Measurements from ENCODE around the gene MDC1.
A peak's percentile ranks its signal among the peaks of the same experiment; 100 is the strongest.

Gene MDC1

DNA sequence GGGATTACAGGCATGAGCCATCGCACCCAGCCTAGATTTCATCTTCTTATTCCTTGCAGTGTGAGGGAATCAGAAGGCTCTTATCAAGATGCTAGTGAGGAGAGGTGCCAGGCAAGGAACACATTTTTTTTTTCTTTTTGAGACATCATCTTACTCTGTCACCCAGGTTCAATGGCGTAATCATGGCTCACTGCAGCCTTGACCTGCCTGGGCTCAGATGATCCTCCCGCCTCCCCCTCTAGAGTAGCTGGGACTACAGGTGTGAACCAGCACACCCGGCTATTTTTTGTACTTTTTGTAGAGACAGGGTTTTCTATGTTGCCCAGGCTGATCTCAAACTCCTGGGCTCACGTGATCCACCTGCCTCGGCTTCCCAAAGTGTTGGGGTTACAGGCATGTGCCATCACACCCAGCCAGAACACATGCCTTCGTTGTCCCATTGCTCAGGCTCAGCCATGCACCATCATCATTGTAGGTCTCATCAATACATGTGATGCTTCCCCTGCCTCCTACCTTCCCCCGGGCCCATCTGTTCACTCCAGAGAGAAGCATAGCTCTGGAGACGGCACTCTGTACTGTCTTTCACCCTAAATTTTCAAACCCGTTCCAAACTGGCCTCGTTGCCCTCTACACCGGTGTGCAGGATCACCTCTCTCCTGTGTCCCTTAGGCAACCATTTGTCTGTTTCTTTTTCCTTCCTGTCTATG is 15.3 kb upstream of the MDC1 start:
- TF ChIP-seq ZNF571 (tag by site-specific recombination; IDR thresholded peaks at IDR 0.05) (no peak), REPIN1 (tag by site-specific recombination; IDR thresholded peaks at IDR 0.05; ENCODE audit: low read depth) (no peak)
- TF ChIP-seq, protein P1, sequence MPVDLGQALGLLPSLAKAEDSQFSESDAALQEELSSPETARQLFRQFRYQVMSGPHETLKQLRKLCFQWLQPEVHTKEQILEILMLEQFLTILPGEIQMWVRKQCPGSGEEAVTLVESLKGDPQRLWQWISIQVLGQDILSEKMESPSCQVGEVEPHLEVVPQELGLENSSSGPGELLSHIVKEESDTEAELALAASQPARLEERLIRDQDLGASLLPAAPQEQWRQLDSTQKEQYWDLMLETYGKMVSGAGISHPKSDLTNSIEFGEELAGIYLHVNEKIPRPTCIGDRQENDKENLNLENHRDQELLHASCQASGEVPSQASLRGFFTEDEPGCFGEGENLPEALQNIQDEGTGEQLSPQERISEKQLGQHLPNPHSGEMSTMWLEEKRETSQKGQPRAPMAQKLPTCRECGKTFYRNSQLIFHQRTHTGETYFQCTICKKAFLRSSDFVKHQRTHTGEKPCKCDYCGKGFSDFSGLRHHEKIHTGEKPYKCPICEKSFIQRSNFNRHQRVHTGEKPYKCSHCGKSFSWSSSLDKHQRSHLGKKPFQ (tag by site-specific recombination; IDR thresholded peaks at IDR 0.05), result 0 out of 2 replicates have a peak, but pooled peaks have one; percentile 19
- POLR2A ChIA-PET, result interaction anchor here (1.3 to 6.5 kb wide), 6 partner anchors 8 to 129 kb away, joined by 5 to 61 read pairs (median 22); partner anchors contain the start of genes FLOT1 and IER3
- CTCF ChIA-PET, result interaction anchor here (0.6 to 18.7 kb wide), 27 partner anchors 7 to 355 kb away, joined by 3 to 692 read pairs (median 12); partner anchors contain the start of genes DHX16, FLOT1, MDC1 and NRM

DNA sequence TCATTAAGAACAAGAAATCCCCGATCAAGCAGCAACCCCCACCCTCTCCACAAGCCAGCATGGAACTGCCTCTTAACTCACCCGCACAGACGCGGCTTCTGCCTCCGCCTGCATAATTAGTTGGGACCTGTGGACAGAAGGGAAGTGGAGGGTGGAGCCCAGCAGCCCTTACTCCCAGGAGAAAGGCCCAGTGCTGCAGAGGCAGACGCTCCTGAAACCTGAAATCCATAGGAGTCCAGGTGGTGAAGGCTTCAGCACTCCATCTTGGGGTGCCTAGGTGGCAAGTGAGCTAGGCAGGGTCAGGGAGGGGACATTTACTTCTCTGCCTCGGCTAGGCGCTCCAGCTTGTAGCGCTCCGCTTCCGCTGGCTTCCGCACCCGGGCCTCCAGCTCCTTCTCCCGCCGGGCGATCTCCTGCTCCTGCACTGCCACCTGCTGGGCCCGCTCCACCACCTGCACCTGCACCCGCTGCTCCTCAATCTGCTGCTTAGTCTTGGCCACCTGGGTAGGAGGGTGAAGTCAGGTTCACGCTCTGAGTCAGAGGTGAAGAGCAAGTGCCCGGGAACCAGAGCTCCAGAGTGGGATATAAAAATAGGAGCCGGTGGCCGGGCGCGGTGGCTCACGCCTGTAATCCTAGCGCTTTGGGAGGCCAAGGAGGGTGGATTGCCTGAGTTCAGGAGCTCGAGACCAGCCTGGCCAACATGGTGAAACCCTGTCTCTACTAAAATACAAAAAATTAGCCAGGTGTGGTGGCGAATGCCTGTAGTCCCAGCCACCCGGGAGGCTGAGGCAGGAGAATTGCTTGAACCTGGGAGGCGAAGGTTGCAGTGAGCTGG is 13.7 kb upstream of the MDC1 start:
- Histone ChIP-seq H3K9me3 (ENCODE audit: control insufficient read depth, insufficient read depth, low read depth, low read length) (no peaks in the 10 kb centered on the region), H3K4me3 (ENCODE audit: low read depth, low read length) (no peak overlapping the region), H3K27ac (ENCODE audit: extremely low read depth, low read depth, low read length) (no peak overlapping the region), H3K36me3 (ENCODE audit: control insufficient read depth in 2 of 2, insufficient read depth in 1 of 2, low read length in 2 of 2) (peaks cover 34 to 77% of the 10 kb centered on the region in 2 experiments; a peak in 2 of 3 replicates), H3K4me1 (ENCODE audit: control insufficient read depth, insufficient read depth, low read length) (peaks cover 4% of the 10 kb centered on the region)
- POLR2A ChIA-PET, result interaction anchor here (0.6 to 6.5 kb wide), 30 partner anchors 8 to 668 kb away, joined by 3 to 61 read pairs (median 4); partner anchors contain the start of genes ABCF1, DDR1, DHX16 and FLOT1
- CTCF ChIA-PET, result interaction anchor here (0.5 to 18.7 kb wide), 89 partner anchors 8 to 356 kb away, joined by 3 to 692 read pairs (median 5); partner anchors contain the start of genes DHX16, FLOT1, MDC1 and MRPS18B
- TF ChIP-seq, protein P2, sequence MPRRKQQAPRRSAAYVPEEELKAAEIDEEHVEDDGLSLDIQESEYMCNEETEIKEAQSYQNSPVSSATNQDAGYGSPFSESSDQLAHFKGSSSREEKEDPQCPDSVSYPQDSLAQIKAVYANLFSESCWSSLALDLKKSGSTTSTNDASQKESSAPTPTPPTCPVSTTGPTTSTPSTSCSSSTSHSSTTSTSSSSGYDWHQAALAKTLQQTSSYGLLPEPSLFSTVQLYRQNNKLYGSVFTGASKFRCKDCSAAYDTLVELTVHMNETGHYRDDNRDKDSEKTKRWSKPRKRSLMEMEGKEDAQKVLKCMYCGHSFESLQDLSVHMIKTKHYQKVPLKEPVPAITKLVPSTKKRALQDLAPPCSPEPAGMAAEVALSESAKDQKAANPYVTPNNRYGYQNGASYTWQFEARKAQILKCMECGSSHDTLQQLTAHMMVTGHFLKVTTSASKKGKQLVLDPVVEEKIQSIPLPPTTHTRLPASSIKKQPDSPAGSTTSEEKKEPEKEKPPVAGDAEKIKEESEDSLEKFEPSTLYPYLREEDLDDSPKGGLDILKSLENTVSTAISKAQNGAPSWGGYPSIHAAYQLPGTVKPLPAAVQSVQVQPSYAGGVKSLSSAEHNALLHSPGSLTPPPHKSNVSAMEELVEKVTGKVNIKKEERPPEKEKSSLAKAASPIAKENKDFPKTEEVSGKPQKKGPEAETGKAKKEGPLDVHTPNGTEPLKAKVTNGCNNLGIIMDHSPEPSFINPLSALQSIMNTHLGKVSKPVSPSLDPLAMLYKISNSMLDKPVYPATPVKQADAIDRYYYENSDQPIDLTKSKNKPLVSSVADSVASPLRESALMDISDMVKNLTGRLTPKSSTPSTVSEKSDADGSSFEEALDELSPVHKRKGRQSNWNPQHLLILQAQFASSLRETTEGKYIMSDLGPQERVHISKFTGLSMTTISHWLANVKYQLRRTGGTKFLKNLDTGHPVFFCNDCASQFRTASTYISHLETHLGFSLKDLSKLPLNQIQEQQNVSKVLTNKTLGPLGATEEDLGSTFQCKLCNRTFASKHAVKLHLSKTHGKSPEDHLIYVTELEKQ (tag by site-specific recombination; IDR thresholded peaks at IDR 0.05; ENCODE audit: borderline replicate concordance), result no peak
- TF ChIP-seq ZNF571 (tag by site-specific recombination; IDR thresholded peaks at IDR 0.05) (no peak), GLI2 (tag by site-specific recombination; IDR thresholded peaks at IDR 0.05; ENCODE audit: borderline replicate concordance, low read depth) (no peak), ZNF24 (tag by site-specific recombination; IDR thresholded peaks at IDR 0.05) (0 out of 2 replicates have a peak, but pooled peaks have one; percentile 23), ZBTB8A (tag by site-specific recombination; IDR thresholded peaks at IDR 0.05) (peak; percentile 40; the same call in 1 of the 2 replicates), ZFP69B (tag by site-specific recombination; IDR thresholded peaks at IDR 0.05) (peak; percentile 44; the same call in 1 of the 2 replicates), YY1 (tag by site-specific recombination; IDR thresholded peaks at IDR 0.05) (no peak), SP7 (tag by site-specific recombination; IDR thresholded peaks at IDR 0.05) (peak; percentile 58; the same call in 1 of the 2 replicates), GLIS2 (tag by site-specific recombination; IDR thresholded peaks at IDR 0.05) (peak; percentile 21; the same call in 1 of the 2 replicates), ZNF223 (tag by site-specific recombination; IDR thresholded peaks at IDR 0.05) (0 out of 2 replicates have a peak, but pooled peaks have one; percentile 45)
- TF ChIP-seq, protein P3, sequence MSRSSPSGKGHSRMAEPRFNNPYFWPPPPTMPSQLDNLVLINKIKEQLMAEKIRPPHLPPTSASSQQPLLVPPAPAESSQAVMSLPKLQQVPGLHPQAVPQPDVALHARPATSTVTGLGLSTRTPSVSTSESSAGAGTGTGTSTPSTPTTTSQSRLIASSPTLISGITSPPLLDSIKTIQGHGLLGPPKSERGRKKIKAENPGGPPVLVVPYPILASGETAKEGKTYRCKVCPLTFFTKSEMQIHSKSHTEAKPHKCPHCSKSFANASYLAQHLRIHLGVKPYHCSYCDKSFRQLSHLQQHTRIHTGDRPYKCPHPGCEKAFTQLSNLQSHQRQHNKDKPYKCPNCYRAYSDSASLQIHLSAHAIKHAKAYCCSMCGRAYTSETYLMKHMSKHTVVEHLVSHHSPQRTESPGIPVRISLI (tag by site-specific recombination; IDR thresholded peaks at IDR 0.05), result no peak
- TF ChIP-seq, protein P4, sequence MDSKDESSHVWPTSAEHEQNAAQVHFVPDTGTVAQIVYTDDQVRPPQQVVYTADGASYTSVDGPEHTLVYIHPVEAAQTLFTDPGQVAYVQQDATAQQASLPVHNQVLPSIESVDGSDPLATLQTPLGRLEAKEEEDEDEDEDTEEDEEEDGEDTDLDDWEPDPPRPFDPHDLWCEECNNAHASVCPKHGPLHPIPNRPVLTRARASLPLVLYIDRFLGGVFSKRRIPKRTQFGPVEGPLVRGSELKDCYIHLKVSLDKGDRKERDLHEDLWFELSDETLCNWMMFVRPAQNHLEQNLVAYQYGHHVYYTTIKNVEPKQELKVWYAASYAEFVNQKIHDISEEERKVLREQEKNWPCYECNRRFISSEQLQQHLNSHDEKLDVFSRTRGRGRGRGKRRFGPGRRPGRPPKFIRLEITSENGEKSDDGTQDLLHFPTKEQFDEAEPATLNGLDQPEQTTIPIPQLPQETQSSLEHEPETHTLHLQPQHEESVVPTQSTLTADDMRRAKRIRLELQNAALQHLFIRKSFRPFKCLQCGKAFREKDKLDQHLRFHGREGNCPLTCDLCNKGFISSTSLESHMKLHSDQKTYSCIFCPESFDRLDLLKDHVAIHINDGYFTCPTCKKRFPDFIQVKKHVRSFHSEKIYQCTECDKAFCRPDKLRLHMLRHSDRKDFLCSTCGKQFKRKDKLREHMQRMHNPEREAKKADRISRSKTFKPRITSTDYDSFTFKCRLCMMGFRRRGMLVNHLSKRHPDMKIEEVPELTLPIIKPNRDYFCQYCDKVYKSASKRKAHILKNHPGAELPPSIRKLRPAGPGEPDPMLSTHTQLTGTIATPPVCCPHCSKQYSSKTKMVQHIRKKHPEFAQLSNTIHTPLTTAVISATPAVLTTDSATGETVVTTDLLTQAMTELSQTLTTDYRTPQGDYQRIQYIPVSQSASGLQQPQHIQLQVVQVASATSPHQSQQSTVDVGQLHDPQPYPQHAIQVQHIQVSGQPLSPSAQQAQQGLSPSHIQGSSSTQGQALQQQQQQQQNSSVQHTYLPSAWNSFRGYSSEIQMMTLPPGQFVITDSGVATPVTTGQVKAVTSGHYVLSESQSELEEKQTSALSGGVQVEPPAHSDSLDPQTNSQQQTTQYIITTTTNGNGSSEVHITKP (tag by site-specific recombination; IDR thresholded peaks at IDR 0.05), result peak; percentile 52
- TF ChIP-seq, protein P5, sequence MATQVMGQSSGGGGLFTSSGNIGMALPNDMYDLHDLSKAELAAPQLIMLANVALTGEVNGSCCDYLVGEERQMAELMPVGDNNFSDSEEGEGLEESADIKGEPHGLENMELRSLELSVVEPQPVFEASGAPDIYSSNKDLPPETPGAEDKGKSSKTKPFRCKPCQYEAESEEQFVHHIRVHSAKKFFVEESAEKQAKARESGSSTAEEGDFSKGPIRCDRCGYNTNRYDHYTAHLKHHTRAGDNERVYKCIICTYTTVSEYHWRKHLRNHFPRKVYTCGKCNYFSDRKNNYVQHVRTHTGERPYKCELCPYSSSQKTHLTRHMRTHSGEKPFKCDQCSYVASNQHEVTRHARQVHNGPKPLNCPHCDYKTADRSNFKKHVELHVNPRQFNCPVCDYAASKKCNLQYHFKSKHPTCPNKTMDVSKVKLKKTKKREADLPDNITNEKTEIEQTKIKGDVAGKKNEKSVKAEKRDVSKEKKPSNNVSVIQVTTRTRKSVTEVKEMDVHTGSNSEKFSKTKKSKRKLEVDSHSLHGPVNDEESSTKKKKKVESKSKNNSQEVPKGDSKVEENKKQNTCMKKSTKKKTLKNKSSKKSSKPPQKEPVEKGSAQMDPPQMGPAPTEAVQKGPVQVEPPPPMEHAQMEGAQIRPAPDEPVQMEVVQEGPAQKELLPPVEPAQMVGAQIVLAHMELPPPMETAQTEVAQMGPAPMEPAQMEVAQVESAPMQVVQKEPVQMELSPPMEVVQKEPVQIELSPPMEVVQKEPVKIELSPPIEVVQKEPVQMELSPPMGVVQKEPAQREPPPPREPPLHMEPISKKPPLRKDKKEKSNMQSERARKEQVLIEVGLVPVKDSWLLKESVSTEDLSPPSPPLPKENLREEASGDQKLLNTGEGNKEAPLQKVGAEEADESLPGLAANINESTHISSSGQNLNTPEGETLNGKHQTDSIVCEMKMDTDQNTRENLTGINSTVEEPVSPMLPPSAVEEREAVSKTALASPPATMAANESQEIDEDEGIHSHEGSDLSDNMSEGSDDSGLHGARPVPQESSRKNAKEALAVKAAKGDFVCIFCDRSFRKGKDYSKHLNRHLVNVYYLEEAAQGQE (tag by site-specific recombination; IDR thresholded peaks at IDR 0.05), result 0 out of 2 replicates have a peak, but pooled peaks have one; percentile 14

More for the DNA sequence above, 15.3 kb upstream of the MDC1 start:
- Histone ChIP-seq H3K9me3 (ENCODE audit: control insufficient read depth, insufficient read depth, low read depth, low read length) (no peaks in the 10 kb centered on the region), H3K4me1 (ENCODE audit: control insufficient read depth, insufficient read depth, low read length) (peaks cover 4% of the 10 kb centered on the region), H3K36me3 (ENCODE audit: control insufficient read depth in 2 of 2, insufficient read depth in 1 of 2, low read length in 2 of 2) (peaks cover 46 to 85% of the 10 kb centered on the region in 2 experiments; a peak in 2 of 3 replicates), H3K27ac (ENCODE audit: extremely low read depth, low read depth, low read length) (no peak overlapping the region), H3K4me3 (ENCODE audit: low read depth, low read length) (no peak overlapping the region)
